Activated CD8-positive, alpha-beta T cell treated with anti-CD3 and anti-CD28 coated beads for 36 hours (primary cell): ENCODE measurements around the gene NMNAT3. TPM values are rescaled to one million over a fixed set of nuclear protein-coding genes. Genes with fewer than 3 reads are reported as not detected.
A peak's percentile ranks its signal among the peaks of the same experiment; 100 is the strongest.

ENCODE experiments used
- ATAC-seq: fragments of 200-7000 bp; cut with Tn5 transposase; one replicate; pipeline ENCODE4 v1.10.0; 2021; ENCODE audit warnings: mild to moderate bottlenecking, moderate library complexity
- CTCF ChIA-PET: fragments of 350-600 bp; sonication (Branson Sonifier 250); formaldehyde crosslinking; loops from one replicate; lab custom pipeline; 2021; ENCODE audit warnings: antibody characterized with exemption; lab: Charles Lee
- POLR2A ChIA-PET: fragments of 350-600 bp; sonication (Branson Sonifier 250); formaldehyde crosslinking; loops from one replicate; lab custom pipeline; 2021; ENCODE audit warnings: antibody characterized with exemption; lab: Charles Lee
- DNase-seq: peaks from one replicate; pipeline ENCODE4 v3.0.0-alpha.2; 2020
- H3K27ac Mint-ChIP-seq: one replicate; pipeline ENCODE4 v1.8.0; 2021; ENCODE audit warnings: mild to moderate bottlenecking, mixed read lengths
- H3K27me3 Mint-ChIP-seq: one replicate; pipeline ENCODE4 v1.8.0; 2021; ENCODE audit warnings: mixed read lengths
- H3K36me3 Mint-ChIP-seq: one replicate; pipeline ENCODE4 v1.8.0; 2021; ENCODE audit warnings: low read depth, mixed read lengths
- H3K4me1 Mint-ChIP-seq: one replicate; pipeline ENCODE4 v1.8.0; 2021; ENCODE audit warnings: low read depth, mixed read lengths
- H3K4me3 Mint-ChIP-seq: one replicate; pipeline ENCODE4 v1.8.0; 2021; ENCODE audit warnings: mild to moderate bottlenecking, moderate library complexity, mixed read lengths
- H3K9me3 Mint-ChIP-seq: one replicate; pipeline ENCODE4 v1.8.0; 2021; ENCODE audit warnings: mixed read lengths
- intact Hi-C: fragments of 100-400 bp; cut with micrococcal nuclease; formaldehyde crosslinking; loops from one replicate; pipeline ENCODE4 v1.10.0; 2022
- total RNA-seq, 2 experiments: library from RNA; stranded (reverse); gene quantifications; one replicate each; pipeline ENCODE4 v1.2.3, GENCODE V29; 2021
- TF ChIP-seq, protein P1 (sequence below): fragments of 200-600 bp; IDR thresholded peaks from one replicate; pipeline ENCODE4 v1.8.0; 2022; ENCODE audit warnings: antibody characterized with exemption, mild to moderate bottlenecking

The NMNAT3 gene
- total RNA-seq, 2 experiments from 2014 or later: 4.3 to 4.5 TPM

- no peaks in the 10 kb centered on the region for H3K36me3 Mint-ChIP-seq
- DNase-seq: no peak
- peaks cover 39% of the 10 kb centered on the region for H3K27me3 Mint-ChIP-seq
- no peak overlapping the region for H3K27ac Mint-ChIP-seq
- no peaks in the 10 kb centered on the region for H3K9me3 Mint-ChIP-seq
- ChIA-PET CTCF (interaction anchor here (0.8 to 1.3 kb wide), 2 partner anchors 20 to 36 kb away, joined by 3 read pairs; no protein-coding TSS in a partner anchor), POLR2A (interaction anchor here (0.6 kb wide), 1 partner anchor 405 kb away, joined by 3 read pairs; no protein-coding TSS in a partner anchor)
- intact Hi-C loops: no loop called here
- TF ChIP-seq, protein P1, sequence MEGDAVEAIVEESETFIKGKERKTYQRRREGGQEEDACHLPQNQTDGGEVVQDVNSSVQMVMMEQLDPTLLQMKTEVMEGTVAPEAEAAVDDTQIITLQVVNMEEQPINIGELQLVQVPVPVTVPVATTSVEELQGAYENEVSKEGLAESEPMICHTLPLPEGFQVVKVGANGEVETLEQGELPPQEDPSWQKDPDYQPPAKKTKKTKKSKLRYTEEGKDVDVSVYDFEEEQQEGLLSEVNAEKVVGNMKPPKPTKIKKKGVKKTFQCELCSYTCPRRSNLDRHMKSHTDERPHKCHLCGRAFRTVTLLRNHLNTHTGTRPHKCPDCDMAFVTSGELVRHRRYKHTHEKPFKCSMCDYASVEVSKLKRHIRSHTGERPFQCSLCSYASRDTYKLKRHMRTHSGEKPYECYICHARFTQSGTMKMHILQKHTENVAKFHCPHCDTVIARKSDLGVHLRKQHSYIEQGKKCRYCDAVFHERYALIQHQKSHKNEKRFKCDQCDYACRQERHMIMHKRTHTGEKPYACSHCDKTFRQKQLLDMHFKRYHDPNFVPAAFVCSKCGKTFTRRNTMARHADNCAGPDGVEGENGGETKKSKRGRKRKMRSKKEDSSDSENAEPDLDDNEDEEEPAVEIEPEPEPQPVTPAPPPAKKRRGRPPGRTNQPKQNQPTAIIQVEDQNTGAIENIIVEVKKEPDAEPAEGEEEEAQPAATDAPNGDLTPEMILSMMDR: no peak
- no peak overlapping the region for H3K4me3 Mint-ChIP-seq
- peaks cover 24% of the 10 kb centered on the region for H3K4me1 Mint-ChIP-seq
- no peak for ATAC-seq
Observed at GRCh38 chr3:139541532-139542288, 136.1 kb downstream of the NMNAT3 start.

- H3K36me3 Mint-ChIP-seq: no peaks in the 10 kb centered on the region
- intact Hi-C loops: no loop called here
- H3K4me1 Mint-ChIP-seq: peaks cover 24% of the 10 kb centered on the region
- ChIA-PET CTCF (no interaction called here), POLR2A (interaction anchor here (0.6 kb wide), 1 partner anchor 405 kb away, joined by 3 read pairs; no protein-coding TSS in a partner anchor)
- peak overlapping the region; percentile 24 for H3K4me3 Mint-ChIP-seq
- TF ChIP-seq, protein P1: no peak
- no peak overlapping the region for H3K27ac Mint-ChIP-seq
- no peak for ATAC-seq
- peaks cover 39% of the 10 kb centered on the region for H3K27me3 Mint-ChIP-seq
- DNase-seq: peak; percentile 15
- no peaks in the 10 kb centered on the region for H3K9me3 Mint-ChIP-seq
Observed at GRCh38 chr3:139540651-139541531, 136.9 kb downstream of the NMNAT3 start.

DNA sequence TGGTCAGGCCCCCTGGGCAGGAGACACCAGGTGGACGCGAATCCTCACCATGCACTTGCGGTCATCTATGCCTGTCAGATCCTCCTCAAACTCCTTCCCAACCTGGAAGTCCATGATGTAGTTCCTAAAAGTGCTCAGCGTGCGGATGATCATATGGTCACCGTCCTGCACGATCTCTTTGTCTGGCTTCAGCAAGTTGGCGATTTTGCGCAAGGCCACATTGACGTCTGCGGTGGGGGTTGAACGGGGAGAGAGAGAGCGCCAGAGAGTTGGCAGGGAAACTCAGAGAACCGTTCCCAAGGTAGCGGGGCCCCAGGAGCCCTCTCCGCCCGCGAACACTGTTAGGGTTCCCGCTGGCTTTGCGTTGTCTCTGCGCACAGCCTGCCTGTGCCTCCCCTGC lies 139.0 kb downstream of the NMNAT3 start:
- H3K27me3 Mint-ChIP-seq: peaks cover 42% of the 10 kb centered on the region
- H3K4me1 Mint-ChIP-seq: peaks cover 24% of the 10 kb centered on the region
- DNase-seq (no peak), ATAC-seq (no peak)
- H3K9me3 Mint-ChIP-seq: no peaks in the 10 kb centered on the region
- CTCF ChIA-PET: no interaction called here
- TF ChIP-seq, protein P1: no peak
- intact Hi-C loops: no loop called here
- POLR2A ChIA-PET: no interaction called here
- H3K4me3 Mint-ChIP-seq: peak overlapping the region; percentile 22
- H3K36me3 Mint-ChIP-seq: no peaks in the 10 kb centered on the region
- H3K27ac Mint-ChIP-seq: no peak overlapping the region

- TF ChIP-seq, protein P1: no peak
- ChIA-PET CTCF (no interaction called here), POLR2A (no interaction called here)
- no peaks in the 10 kb centered on the region for H3K36me3 Mint-ChIP-seq
- peak; percentile 59 for DNase-seq
- peaks cover 24% of the 10 kb centered on the region for H3K4me1 Mint-ChIP-seq
- H3K4me3 Mint-ChIP-seq: no peak overlapping the region
- intact Hi-C loops: no loop called here
- H3K9me3 Mint-ChIP-seq: no peaks in the 10 kb centered on the region
- no peak overlapping the region for H3K27ac Mint-ChIP-seq
- peak; percentile 71 for ATAC-seq
- peaks cover 42% of the 10 kb centered on the region for H3K27me3 Mint-ChIP-seq
Observed at GRCh38 chr3:139537795-139538621, 139.8 kb downstream of the NMNAT3 start.
